ENCODE measurements around the gene IL1F10.

The IL1F10 gene

GRCh38 chr2:113067681-113068080, at the start of gene IL1F10:
Gene IL1F10 (plus strand): TSS chr2:113067970. CDS start chr2:113072739, 4,769 bp downstream.
- no peak for DNase-seq (ENCODE audit: low read depth in 2 of 2)

GRCh38 chr2:113018509-113018908, 49.3 kb upstream of the IL1F10 start:
- DNase-seq (ENCODE audit: low read depth in 2 of 2): no peak

GRCh38 chr2:113021312-113021711, 46.5 kb upstream of the IL1F10 start:
- no peak for DNase-seq (ENCODE audit: low read depth in 2 of 2)

- no peak for DNase-seq (ENCODE audit: low read depth in 2 of 2)
Measured at GRCh38 chr2:113024764-113025163, 43.0 kb upstream of the IL1F10 start.

GRCh38 chr2:113025737-113026136, 42.0 kb upstream of the IL1F10 start:
- no peak for DNase-seq (ENCODE audit: low read depth in 2 of 2)

- DNase-seq (ENCODE audit: low read depth in 2 of 2): no peak
Measured at GRCh38 chr2:113027691-113028090, 40.1 kb upstream of the IL1F10 start.

- no peak for DNase-seq (ENCODE audit: low read depth in 2 of 2)
Measured at GRCh38 chr2:113028112-113028511, 39.7 kb upstream of the IL1F10 start.

- DNase-seq (ENCODE audit: low read depth in 2 of 2): no peak
Measured at GRCh38 chr2:113032737-113033136, 35.0 kb upstream of the IL1F10 start.

- DNase-seq (ENCODE audit: low read depth in 2 of 2): no peak
Measured at GRCh38 chr2:113034016-113034415, 33.8 kb upstream of the IL1F10 start.

GRCh38 chr2:113036763-113037162, 31.0 kb upstream of the IL1F10 start:
- DNase-seq (ENCODE audit: low read depth in 2 of 2): no peak

GRCh38 chr2:113038291-113038690, 29.5 kb upstream of the IL1F10 start:
- DNase-seq (ENCODE audit: low read depth in 2 of 2): no peak

- no peak for DNase-seq (ENCODE audit: low read depth in 2 of 2)
Measured at GRCh38 chr2:113039158-113039557, 28.6 kb upstream of the IL1F10 start.

GRCh38 chr2:113039719-113040118, 28.1 kb upstream of the IL1F10 start:
- no peak for DNase-seq (ENCODE audit: low read depth in 2 of 2)

GRCh38 chr2:113041871-113042270, 25.9 kb upstream of the IL1F10 start:
- DNase-seq (ENCODE audit: low read depth in 2 of 2): no peak

GRCh38 chr2:113046465-113046864, 21.3 kb upstream of the IL1F10 start:
- DNase-seq (ENCODE audit: low read depth in 2 of 2): no peak

- DNase-seq (ENCODE audit: low read depth in 2 of 2): no peak
Measured at GRCh38 chr2:113050921-113051895, 16.6 kb upstream of the IL1F10 start.

GRCh38 chr2:113052396-113052917, 15.3 kb upstream of the IL1F10 start, which contains the start of gene IL36B:
Gene IL36B (minus strand): TSS chr2:113052867.
- no peak for DNase-seq (ENCODE audit: low read depth in 2 of 2)

GRCh38 chr2:113053666-113054065, 14.1 kb upstream of the IL1F10 start:
- no peak for DNase-seq (ENCODE audit: low read depth in 2 of 2)

- no peak for DNase-seq (ENCODE audit: low read depth in 2 of 2)
Measured at GRCh38 chr2:113054066-113054465, 13.7 kb upstream of the IL1F10 start.

GRCh38 chr2:113056521-113056920, 11.2 kb upstream of the IL1F10 start:
- DNase-seq (ENCODE audit: low read depth in 2 of 2): no peak

- DNase-seq (ENCODE audit: low read depth in 2 of 2): no peak
Measured at GRCh38 chr2:113057117-113057516, 10.7 kb upstream of the IL1F10 start.

- DNase-seq (ENCODE audit: low read depth in 2 of 2): no peak
Measured at GRCh38 chr2:113058411-113058994, 9.3 kb upstream of the IL1F10 start.

All from stimulated activated CD4-positive, alpha-beta T cell treated with anti-CD3 and anti-CD28 coated beads, Interleukin-15, amount 100 ng/mL, for 48 hours (primary cell).